Type B pancreatic cell (in vitro differentiated cells): ENCODE data around the gene C3AR1. TPM values are rescaled to one million over a fixed set of nuclear protein-coding genes. Genes with fewer than 3 reads are reported as not detected.

Experiments
- DNase-seq: peaks from one replicate; pipeline ENCODE4 v3.0.0; 2021; ENCODE audit warnings: mixed read lengths; ENCODE audit not compliant: unreplicated experiment; ENCODE audit errors: extremely low spot score
- H3K27ac Mint-ChIP-seq: 2 replicates; pipeline ENCODE4 v1.8.0; 2021; ENCODE audit warnings: mild to moderate bottlenecking, mixed read lengths
- H3K27me3 Mint-ChIP-seq: 2 replicates; pipeline ENCODE4 v1.8.0; 2021; ENCODE audit warnings: mixed read lengths
- H3K36me3 Mint-ChIP-seq: 2 replicates; pipeline ENCODE4 v1.8.0; 2021; ENCODE audit warnings: mixed read lengths
- H3K4me1 Mint-ChIP-seq: one replicate; pipeline ENCODE4 v1.8.0; 2021; ENCODE audit warnings: mixed read lengths; ENCODE audit not compliant: unreplicated experiment
- H3K4me3 Mint-ChIP-seq: 2 replicates; pipeline ENCODE4 v1.8.0; 2021; ENCODE audit warnings: mild to moderate bottlenecking, mixed read lengths
- H3K9me3 Mint-ChIP-seq: 2 replicates; pipeline ENCODE4 v1.8.0; 2021; ENCODE audit warnings: mixed read lengths
- CTCF ChIP-seq: fragments of 200-600 bp; sonication (generic); conservative IDR thresholded peaks from 2 replicates; pipeline ENCODE4 v1.5.0; 2021; ENCODE audit warnings: antibody characterized with exemption, mild to moderate bottlenecking
- total RNA-seq: library from RNA; stranded (reverse); gene quantifications from 2 replicates; pipeline ENCODE4 v1.2.1, GENCODE V29; 2021; ENCODE audit warnings: low replicate concordance

C3AR1 gene
- total RNA-seq, 1 donor from 2014 or later = not detected

- no peak overlapping the region for H3K4me3 Mint-ChIP-seq
Measured at GRCh38 chr12:8069582-8069981, 3.4 kb upstream of the C3AR1 start.

DNA sequence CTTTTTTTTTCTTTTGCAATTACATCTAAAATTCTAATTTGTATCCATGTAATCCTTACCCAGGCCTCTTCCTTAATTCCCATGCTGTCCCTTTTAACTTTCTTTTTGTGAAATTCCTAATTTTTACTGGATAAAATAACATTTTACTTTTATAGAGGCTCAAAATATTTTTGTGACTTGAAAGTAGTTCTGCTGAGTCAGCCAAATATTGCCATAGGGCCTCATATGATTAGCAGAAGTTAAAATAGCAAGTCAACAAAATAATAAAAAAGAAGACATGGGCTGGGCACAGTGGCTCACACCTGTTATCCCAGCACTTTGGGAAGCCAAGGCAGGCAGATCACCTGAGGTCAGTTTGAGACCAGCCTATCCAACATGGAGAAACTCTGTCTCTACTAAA is 2.0 kb downstream of the C3AR1 start:
- no peak for TF ChIP-seq CTCF
- Mint-ChIP-seq H3K4me1 (no peaks in the 10 kb centered on the region), H3K27ac (no peak overlapping the region), H3K4me3 (no peak overlapping the region), H3K9me3 (no peaks in the 10 kb centered on the region), H3K27me3 (peaks cover 2% of the 10 kb centered on the region), H3K36me3 (no peaks in the 10 kb centered on the region)
- DNase-seq = no peak

More at GRCh38 chr12:8069582-8069981, 3.4 kb upstream of the C3AR1 start:
- no peak overlapping the region for H3K27ac Mint-ChIP-seq
- no peaks in the 10 kb centered on the region for H3K36me3 Mint-ChIP-seq
- no peaks in the 10 kb centered on the region for H3K4me1 Mint-ChIP-seq
- no peak for DNase-seq
- no peak for TF ChIP-seq CTCF
- H3K9me3 Mint-ChIP-seq = no peaks in the 10 kb centered on the region
- H3K27me3 Mint-ChIP-seq = no peaks in the 10 kb centered on the region

GRCh38 chr12:8058506-8058905 is 7.7 kb downstream of the C3AR1 start:
- H3K4me1 Mint-ChIP-seq = no peaks in the 10 kb centered on the region
- DNase-seq = no peak

GRCh38 chr12:8057839-8058238 is 8.3 kb downstream of the C3AR1 start:
- H3K4me1 Mint-ChIP-seq = no peaks in the 10 kb centered on the region
- peaks cover 2% of the 10 kb centered on the region for H3K27me3 Mint-ChIP-seq
- no peak for DNase-seq
- H3K27ac Mint-ChIP-seq = no peak overlapping the region
- no peaks in the 10 kb centered on the region for H3K9me3 Mint-ChIP-seq
- H3K36me3 Mint-ChIP-seq = peaks cover 24% of the 10 kb centered on the region
- no peak for TF ChIP-seq CTCF
- H3K4me3 Mint-ChIP-seq = no peak overlapping the region

More at GRCh38 chr12:8058506-8058905, 7.7 kb downstream of the C3AR1 start:
- no peak overlapping the region for H3K4me3 Mint-ChIP-seq
- no peak for TF ChIP-seq CTCF
- peaks cover 2% of the 10 kb centered on the region for H3K27me3 Mint-ChIP-seq
- no peak overlapping the region for H3K27ac Mint-ChIP-seq
- peaks cover 17% of the 10 kb centered on the region for H3K36me3 Mint-ChIP-seq
- no peaks in the 10 kb centered on the region for H3K9me3 Mint-ChIP-seq

GRCh38 chr12:8057306-8057705 is 8.9 kb downstream of the C3AR1 start:
- peaks cover 29% of the 10 kb centered on the region for H3K36me3 Mint-ChIP-seq
- no peak for DNase-seq
- TF ChIP-seq CTCF = no peak
- H3K27ac Mint-ChIP-seq = no peak overlapping the region
- no peaks in the 10 kb centered on the region for H3K4me1 Mint-ChIP-seq
- no peak overlapping the region for H3K4me3 Mint-ChIP-seq
- peaks cover 2% of the 10 kb centered on the region for H3K27me3 Mint-ChIP-seq
- no peaks in the 10 kb centered on the region for H3K9me3 Mint-ChIP-seq

- DNase-seq = no peak
- Mint-ChIP-seq H3K36me3 (peaks cover 35% of the 10 kb centered on the region), H3K4me1 (no peaks in the 10 kb centered on the region), H3K27me3 (peaks cover 2% of the 10 kb centered on the region), H3K4me3 (no peak overlapping the region), H3K9me3 (no peaks in the 10 kb centered on the region), H3K27ac (no peak overlapping the region)
- no peak for TF ChIP-seq CTCF
Measured at GRCh38 chr12:8054816-8055215, 11.3 kb downstream of the C3AR1 start.
